ENCODE results near the gene CLMP. TPM values are rescaled to one million over a fixed set of nuclear protein-coding genes. Genes with fewer than 3 reads are reported as not detected.

The CLMP gene
- total RNA-seq, 2 experiments from 2014 or later: 0.09 TPM; not detected in 1

- ChIA-PET CTCF (interaction anchor here (1.5 kb wide), 1 partner anchor 98 kb away, joined by 3 read pairs; no protein-coding TSS in a partner anchor), POLR2A (no interaction called here)
- Mint-ChIP-seq H3K4me3 (no peak overlapping the region), H3K27ac (no peak overlapping the region), H3K4me1 (ENCODE audit: low read depth) (no peaks in the 10 kb centered on the region), H3K9me3 (no peaks in the 10 kb centered on the region), H3K27me3 (no peaks in the 10 kb centered on the region), H3K36me3 (ENCODE audit: low read depth) (no peaks in the 10 kb centered on the region)
- ATAC-seq (no peak), DNase-seq (no peak)
- intact Hi-C loops (cut with micrococcal nuclease): no loop called here
- TF ChIP-seq CTCF (IDR thresholded peaks at IDR 0.05): no peak
These were observed 46.1 kb downstream of the CLMP start for GRCh38 chr11:123148965-123149364.

- ATAC-seq: no peak
- Mint-ChIP-seq H3K36me3 (ENCODE audit: low read depth) (no peaks in the 10 kb centered on the region), H3K4me3 (no peak overlapping the region), H3K4me1 (ENCODE audit: low read depth) (no peaks in the 10 kb centered on the region), H3K27me3 (no peaks in the 10 kb centered on the region), H3K27ac (no peak overlapping the region), H3K9me3 (no peaks in the 10 kb centered on the region)
- ChIA-PET CTCF (interaction anchor here (1.2 kb wide), 1 partner anchor 101 kb away, joined by 4 read pairs; no protein-coding TSS in a partner anchor), POLR2A (no interaction called here)
- intact Hi-C loops (cut with micrococcal nuclease): no loop called here
- TF ChIP-seq CTCF (IDR thresholded peaks at IDR 0.05): no peak
- no peak for DNase-seq
These were observed 49.4 kb downstream of the CLMP start for GRCh38 chr11:123145661-123146060.

- no peaks in the 10 kb centered on the region for H3K27me3 Mint-ChIP-seq
- no peak overlapping the region for H3K27ac Mint-ChIP-seq
- no peak for TF ChIP-seq CTCF (IDR thresholded peaks at IDR 0.05)
- H3K36me3 Mint-ChIP-seq (ENCODE audit: low read depth): no peaks in the 10 kb centered on the region
- intact Hi-C loops (cut with micrococcal nuclease): no loop called here
- ATAC-seq (no peak), DNase-seq (no peak)
- ChIA-PET CTCF (no interaction called here), POLR2A (no interaction called here)
- H3K4me1 Mint-ChIP-seq (ENCODE audit: low read depth): no peaks in the 10 kb centered on the region
- no peaks in the 10 kb centered on the region for H3K9me3 Mint-ChIP-seq
- H3K4me3 Mint-ChIP-seq: no peak overlapping the region
These were observed 49.8 kb downstream of the CLMP start for GRCh38 chr11:123145220-123145619.

GRCh38 chr11:123144707-123145106 is 50.3 kb downstream of the CLMP start:
- POLR2A ChIA-PET: no interaction called here
- H3K4me1 Mint-ChIP-seq (ENCODE audit: low read depth): no peaks in the 10 kb centered on the region
- no peak overlapping the region for H3K4me3 Mint-ChIP-seq
- H3K9me3 Mint-ChIP-seq: no peaks in the 10 kb centered on the region
- intact Hi-C loops (cut with micrococcal nuclease): no loop called here
- H3K27me3 Mint-ChIP-seq: no peaks in the 10 kb centered on the region
- TF ChIP-seq CTCF (IDR thresholded peaks at IDR 0.05): no peak
- CTCF ChIA-PET: no interaction called here
- no peaks in the 10 kb centered on the region for H3K36me3 Mint-ChIP-seq (ENCODE audit: low read depth)
- ATAC-seq: no peak
- no peak overlapping the region for H3K27ac Mint-ChIP-seq
- DNase-seq: no peak

GRCh38 chr11:123143921-123144320 is 51.1 kb downstream of the CLMP start:
- H3K4me3 Mint-ChIP-seq: no peak overlapping the region
- H3K36me3 Mint-ChIP-seq (ENCODE audit: low read depth): no peaks in the 10 kb centered on the region
- H3K27me3 Mint-ChIP-seq: no peaks in the 10 kb centered on the region
- ChIA-PET POLR2A (no interaction called here), CTCF (interaction anchor here (1.0 to 1.6 kb wide), 2 partner anchors 103 to 118 kb away, joined by 4 to 7 read pairs; no protein-coding TSS in a partner anchor)
- H3K4me1 Mint-ChIP-seq (ENCODE audit: low read depth): no peaks in the 10 kb centered on the region
- intact Hi-C loops (cut with micrococcal nuclease): no loop called here
- H3K27ac Mint-ChIP-seq: no peak overlapping the region
- ATAC-seq (no peak), DNase-seq (no peak)
- H3K9me3 Mint-ChIP-seq: no peaks in the 10 kb centered on the region
- no peak for TF ChIP-seq CTCF (IDR thresholded peaks at IDR 0.05)
